CD4-positive, alpha-beta T cell treated with Interleukin-21 for 1 hour (primary cell): ENCODE data around the gene B3GNT9.

ENCODE experiments used
- DNase-seq: peaks from one replicate; pipeline ENCODE4 v3.0.0-alpha.2; 2020

B3GNT9 gene

GRCh38 chr16:67184995-67185650, 34.3 kb upstream of the B3GNT9 start:
- DNase-seq: peak; percentile 86

- DNase-seq: peak; percentile 28
Measured at GRCh38 chr16:67184453-67184994, 33.7 kb upstream of the B3GNT9 start.

- DNase-seq: peak; percentile 97
Measured at GRCh38 chr16:67183627-67184452, 33.0 kb upstream of the B3GNT9 start, which contains the start of gene MATCAP1. TSS of gene MATCAP1 (minus strand) at chr16:67183963. CDS start at chr16:67180610, 3,353 bp downstream.

- DNase-seq: no peak
Measured at GRCh38 chr16:67183284-67183626, 32.5 kb upstream of the B3GNT9 start.

GRCh38 chr16:67182288-67182687, 31.5 kb upstream of the B3GNT9 start:
- no peak for DNase-seq

GRCh38 chr16:67181346-67181745, 30.5 kb upstream of the B3GNT9 start:
- no peak for DNase-seq

GRCh38 chr16:67180166-67180565, 29.4 kb upstream of the B3GNT9 start:
- no peak for DNase-seq

GRCh38 chr16:67179421-67180080, 28.8 kb upstream of the B3GNT9 start:
- no peak for DNase-seq

- peak; percentile 76 for DNase-seq
Measured at GRCh38 chr16:67177743-67178699, 27.2 kb upstream of the B3GNT9 start.

- DNase-seq: no peak
Measured at GRCh38 chr16:67176662-67177061, 25.9 kb upstream of the B3GNT9 start.

- no peak for DNase-seq
Measured at GRCh38 chr16:67174706-67175231, 24.0 kb upstream of the B3GNT9 start.

- DNase-seq: peak; percentile 77
Measured at GRCh38 chr16:67173808-67174705, 23.3 kb upstream of the B3GNT9 start.

- no peak for DNase-seq
Measured at GRCh38 chr16:67173323-67173722, 22.5 kb upstream of the B3GNT9 start.

- DNase-seq: no peak
Measured at GRCh38 chr16:67170949-67171649, 20.3 kb upstream of the B3GNT9 start.

GRCh38 chr16:67170168-67170948, 19.6 kb upstream of the B3GNT9 start, which contains the start of gene NOL3:
TSS of gene NOL3 (plus strand) at chr16:67170538.
- DNase-seq: peak; percentile 45

- DNase-seq: peak; percentile 43
Measured at GRCh38 chr16:67169642-67170167, 18.9 kb upstream of the B3GNT9 start.

GRCh38 chr16:67169011-67169451, 18.2 kb upstream of the B3GNT9 start:
- no peak for DNase-seq

GRCh38 chr16:67167588-67167987, 16.8 kb upstream of the B3GNT9 start:
- DNase-seq: no peak

GRCh38 chr16:67166598-67167168, 15.9 kb upstream of the B3GNT9 start:
- no peak for DNase-seq
